Sigmoid colon (tissue), 7 donors: ENCODE measurements around the gene RNU4-1. TPM values are rescaled to one million over a fixed set of nuclear protein-coding genes. Genes with fewer than 3 reads are reported as not detected.
"Not testable (repeated sequence)": the region's sequence is repeated elsewhere in the genome, so short reads cannot be mapped to it uniquely, and the experiment has no call there.

Experiments
- DNase-seq: peaks from one replicate; pipeline ENCODE4 v3.0.0-alpha.2; 2019
- H3K27ac ChIP-seq, 4 donors: fragments of 200-600 bp; sonication (generic); one replicate each; pipeline ENCODE4 v1.5.1; 2016 to 2019; ENCODE audit warnings: mild to moderate bottlenecking in 1 of 4
- H3K27me3 ChIP-seq, 3 donors: fragments of 200-600 bp; sonication (generic); one replicate each; pipeline ENCODE4 v1.5.1; 2019; ENCODE audit warnings: mild to moderate bottlenecking in 1 of 3
- H3K36me3 ChIP-seq, 4 donors: fragments of 200-600 bp; sonication (generic); one replicate each; pipeline ENCODE4 v1.5.1; 2016 to 2019
- H3K4me1 ChIP-seq, 4 donors: fragments of 200-600 bp; sonication (generic); one replicate each; pipeline ENCODE4 v1.5.1; 2017 to 2019
- H3K4me3 ChIP-seq, 4 donors: fragments of 200-600 bp; sonication (generic); one replicate each; pipeline ENCODE4 v1.5.1; 2017 to 2019; ENCODE audit warnings: mild to moderate bottlenecking in 2 of 4, moderate library complexity in 1 of 4
- H3K9me3 ChIP-seq, 4 donors: fragments of 200-600 bp in 3 of 4; sonication (generic) in 3 of 4; one replicate each; pipeline versions ENCODE4 v1.5.1 to v1.6.1; 2013 to 2019
- EP300 ChIP-seq, 4 donors: sonication (generic); formaldehyde crosslinking; IDR thresholded peaks; one replicate each; pipeline ENCODE4 v1.6.1; 2017; ENCODE audit warnings: antibody characterized with exemption in 4 of 4
- POLR2A ChIP-seq, 2 donors: fragments of 450-650 bp; IDR thresholded peaks; one replicate each; pipeline ENCODE4 v1.6.1; 2016; ENCODE audit warnings: antibody characterized with exemption in 2 of 2, mild to moderate bottlenecking in 2 of 2, moderate library complexity in 2 of 2
- POLR2AphosphoS5 ChIP-seq, 4 donors: sonication (generic); formaldehyde crosslinking; IDR thresholded peaks; one replicate each; pipeline ENCODE4 v1.6.1; 2017; ENCODE audit warnings: antibody characterized with exemption in 4 of 4
- WGBS, 2 donors: extraction: QIAGEN DNeasy Blood & Tissue Kit; methylation state at CpG; one replicate each; pipeline ENCODE4 v1.1.7; 2013; 5-methylcytosine and 5-hydroxymethylcytosine counted together
- intact Hi-C: fragments of 100-400 bp; cut with DNase I; formaldehyde crosslinking; loops from one replicate; pipeline ENCODE4 v1.15.1; 2023
- polyA plus RNA-seq, 3 donors: library from polyadenylated mRNA; stranded (reverse); fragments of 200-250 nt; gene quantifications; one replicate each; pipeline ENCODE4 v1.2.3, GENCODE V29; 2013
- total RNA-seq, 4 donors: library from RNA; depleted of rRNA; stranded (reverse); fragments of >200 nt; gene quantifications; one replicate each; pipeline ENCODE4 v1.1.0, GENCODE V29; 2016
- TF ChIP-seq, protein P1 (sequence below), 4 experiments: fragments of 450-650 bp in 3 of 4; fragments of 200-600 bp in 1 of 4; IDR thresholded peaks; one replicate each; pipeline ENCODE4 v1.5.1; 2016 to 2019; ENCODE audit warnings: antibody characterized with exemption in 4 of 4, mild to moderate bottlenecking in 3 of 4, moderate library complexity in 2 of 4
- donor health status: healthy with polysubstance abuse.
- donor health status: Bipolar disorder and iron deficiency.
- donor health status: healthy.

Gene RNU4-1
- total and polyA plus RNA-seq, 7 donors: under 0.01 TPM; not detected in 4

DNA sequence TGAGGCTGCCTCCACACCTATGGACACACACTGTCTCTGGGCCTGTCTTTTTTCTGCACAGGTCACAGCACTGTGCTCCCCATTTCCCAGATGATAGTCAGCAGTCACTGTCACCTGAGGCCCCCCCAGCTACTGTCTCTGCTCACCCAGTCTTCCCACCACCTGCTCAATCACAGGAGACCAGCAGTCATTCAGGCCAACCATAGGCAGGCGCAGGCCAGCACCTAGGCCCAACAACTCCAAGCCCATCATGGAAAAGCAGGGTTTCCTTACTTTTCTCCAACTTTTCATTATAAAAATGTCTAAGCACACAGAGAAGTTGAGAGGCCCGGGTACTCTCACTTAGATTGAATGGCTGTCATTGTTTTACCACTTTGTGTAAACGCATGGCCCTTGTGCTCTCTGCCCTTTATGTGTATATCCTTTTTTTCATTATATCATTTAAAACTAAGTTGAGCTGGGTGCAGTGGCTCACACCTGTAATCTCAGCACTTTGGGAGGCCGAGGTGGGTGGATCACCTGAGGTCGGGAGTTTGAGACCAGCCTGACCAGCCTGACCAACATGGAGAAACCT lies 34.6 kb downstream of the RNU4-1 start:
- Histone ChIP-seq H3K27me3 (no peaks in the 10 kb centered on the region), H3K27ac (peak overlapping the region; percentile 82 to 96 (median 90)), H3K9me3 (no peaks in the 10 kb centered on the region), H3K4me3 (no peak overlapping the region), H3K4me1 (peaks cover 0 to 100% (median 90%) of the 10 kb centered on the region in 4 donors), H3K36me3 (peaks cover 0 to 15% (median 0%) of the 10 kb centered on the region in 4 donors)
- intact Hi-C loops: no loop called here
- TF ChIP-seq, protein P1, sequence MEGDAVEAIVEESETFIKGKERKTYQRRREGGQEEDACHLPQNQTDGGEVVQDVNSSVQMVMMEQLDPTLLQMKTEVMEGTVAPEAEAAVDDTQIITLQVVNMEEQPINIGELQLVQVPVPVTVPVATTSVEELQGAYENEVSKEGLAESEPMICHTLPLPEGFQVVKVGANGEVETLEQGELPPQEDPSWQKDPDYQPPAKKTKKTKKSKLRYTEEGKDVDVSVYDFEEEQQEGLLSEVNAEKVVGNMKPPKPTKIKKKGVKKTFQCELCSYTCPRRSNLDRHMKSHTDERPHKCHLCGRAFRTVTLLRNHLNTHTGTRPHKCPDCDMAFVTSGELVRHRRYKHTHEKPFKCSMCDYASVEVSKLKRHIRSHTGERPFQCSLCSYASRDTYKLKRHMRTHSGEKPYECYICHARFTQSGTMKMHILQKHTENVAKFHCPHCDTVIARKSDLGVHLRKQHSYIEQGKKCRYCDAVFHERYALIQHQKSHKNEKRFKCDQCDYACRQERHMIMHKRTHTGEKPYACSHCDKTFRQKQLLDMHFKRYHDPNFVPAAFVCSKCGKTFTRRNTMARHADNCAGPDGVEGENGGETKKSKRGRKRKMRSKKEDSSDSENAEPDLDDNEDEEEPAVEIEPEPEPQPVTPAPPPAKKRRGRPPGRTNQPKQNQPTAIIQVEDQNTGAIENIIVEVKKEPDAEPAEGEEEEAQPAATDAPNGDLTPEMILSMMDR (IDR thresholded peaks at IDR 0.05): no peak
- TF ChIP-seq EP300 (IDR thresholded peaks at IDR 0.05) (no peak), POLR2AphosphoS5 (IDR thresholded peaks at IDR 0.05) (no peak), POLR2A (IDR thresholded peaks at IDR 0.05) (no peak)
- no peak for DNase-seq
- 46 to 74% methylated on average over 5 of the region's 5 CpGs for WGBS, 2 donors

DNA sequence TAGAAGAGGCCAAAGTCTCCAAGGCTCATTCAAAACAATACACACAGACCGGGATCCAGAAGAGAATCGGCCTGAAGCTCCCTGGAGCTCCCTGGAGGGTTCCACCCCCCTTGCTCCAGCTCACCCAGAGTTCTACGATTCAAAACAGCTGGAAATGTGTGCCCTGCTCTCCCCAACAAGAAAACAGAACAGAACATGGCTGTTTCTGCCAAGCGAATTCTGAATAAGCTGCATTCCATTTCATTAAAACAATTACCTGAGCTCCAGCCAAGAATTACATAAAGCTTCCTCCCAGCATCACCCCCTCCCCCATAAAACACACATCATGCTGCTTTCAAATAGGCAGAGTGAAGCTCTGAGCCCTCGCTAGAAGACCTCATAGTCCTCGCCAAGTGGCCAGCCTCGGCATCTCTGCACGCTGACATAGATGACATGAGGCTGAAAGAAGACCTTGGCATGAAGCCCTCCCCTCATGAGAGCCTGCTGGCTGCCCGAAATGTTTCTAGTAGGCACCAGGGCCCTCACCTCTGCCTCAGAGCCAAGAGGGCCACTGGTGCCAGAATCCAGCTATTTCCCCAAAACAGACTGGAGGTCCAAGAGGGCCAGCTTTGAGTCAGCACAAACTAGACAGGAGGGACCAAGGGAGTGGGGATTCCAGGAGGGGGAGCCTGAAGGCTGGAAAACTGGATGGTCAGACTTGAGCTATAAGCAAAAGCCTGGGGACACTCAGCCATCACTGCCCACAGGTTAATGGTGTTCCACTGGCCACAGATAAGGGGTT lies 35.8 kb downstream of the RNU4-1 start:
- no peaks in the 10 kb centered on the region for H3K27me3 ChIP-seq
- TF ChIP-seq, protein P1 (IDR thresholded peaks at IDR 0.05): no peak
- TF ChIP-seq EP300 (IDR thresholded peaks at IDR 0.05): peak in 2 of 4 donors; percentile 13 to 35
- peak in 3 of 4 donors; percentile 33 to 50 (median 43) for TF ChIP-seq POLR2AphosphoS5 (IDR thresholded peaks at IDR 0.05)
- DNase-seq: peak; percentile 83
- WGBS, 2 donors: 51 to 68% methylated on average over 9 of the region's 9 CpGs
- no peaks in the 10 kb centered on the region for H3K9me3 ChIP-seq
- H3K27ac ChIP-seq: peak overlapping the region; percentile 82 to 96 (median 90)
- intact Hi-C loops: no loop called here
- peaks cover 0 to 97% (median 84%) of the 10 kb centered on the region in 4 donors for H3K4me1 ChIP-seq
- peak overlapping the region in 2 of 4 donors; percentile 2 to 8 for H3K4me3 ChIP-seq
- H3K36me3 ChIP-seq: peaks cover 0 to 15% (median 0%) of the 10 kb centered on the region in 4 donors

DNA sequence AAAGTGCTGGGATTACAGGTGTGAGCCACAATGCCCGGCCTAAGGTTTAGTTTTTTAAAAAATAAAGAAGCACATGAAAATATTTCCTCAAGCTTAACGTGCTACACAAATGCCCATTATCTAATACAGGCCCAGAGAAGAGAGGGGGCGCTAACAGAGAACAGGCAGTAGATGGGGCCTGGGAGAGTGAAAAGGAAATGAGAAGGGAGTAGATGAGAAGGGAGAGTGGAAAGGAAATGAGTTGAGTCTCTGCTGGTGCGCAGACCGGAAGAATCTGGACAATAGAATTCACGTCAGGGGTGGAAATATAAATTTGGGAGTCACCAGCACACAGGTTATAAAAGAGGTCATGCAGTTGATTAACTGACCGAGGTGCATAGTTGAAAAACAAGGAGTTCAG lies 38.2 kb downstream of the RNU4-1 start:
- intact Hi-C loops: no loop called here
- peak overlapping the region; percentile 82 to 96 (median 90) for H3K27ac ChIP-seq
- no peaks in the 10 kb centered on the region for H3K27me3 ChIP-seq
- no peak for TF ChIP-seq POLR2A (IDR thresholded peaks at IDR 0.05)
- peak in 1 of 4 donors; percentile 13 for TF ChIP-seq POLR2AphosphoS5 (IDR thresholded peaks at IDR 0.05)
- TF ChIP-seq, protein P1 (IDR thresholded peaks at IDR 0.05): no peak
- no peak for TF ChIP-seq EP300 (IDR thresholded peaks at IDR 0.05)
- 86 to 91% methylated on average over 7 of the region's 7 CpGs for WGBS, 2 donors
- H3K36me3 ChIP-seq: peaks cover 0 to 15% (median 0%) of the 10 kb centered on the region in 4 donors
- no peaks in the 10 kb centered on the region for H3K9me3 ChIP-seq
- peaks cover 0 to 97% (median 82%) of the 10 kb centered on the region in 4 donors for H3K4me1 ChIP-seq
- H3K4me3 ChIP-seq: no peak overlapping the region
- no peak for DNase-seq

DNA sequence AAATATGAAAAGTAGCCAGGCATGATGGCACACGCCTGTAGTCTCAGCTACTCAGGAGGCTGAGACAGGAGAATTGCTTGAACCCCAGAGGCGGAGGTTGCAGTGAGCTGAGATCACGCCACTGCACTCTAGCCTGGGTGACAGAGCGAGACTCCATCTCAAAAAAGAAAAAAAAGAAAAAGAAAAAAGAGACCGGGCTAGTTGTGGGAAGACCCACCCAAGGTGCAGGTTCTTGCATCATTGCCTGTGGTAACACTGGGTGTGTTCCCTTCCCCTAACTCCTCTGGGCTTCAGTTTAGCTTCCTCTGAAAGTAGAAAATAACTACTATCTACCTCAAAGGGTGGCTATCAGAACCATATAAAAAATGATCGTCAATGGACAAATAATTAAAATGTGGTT lies 39.7 kb downstream of the RNU4-1 start:
- intact Hi-C loops: not testable (repeated sequence)
- 47 to 79% methylated on average over 6 of the region's 6 CpGs for WGBS, 2 donors
- H3K27ac ChIP-seq: peak overlapping the region; percentile 82 to 96 (median 90)

More for the DNA sequence above, 39.7 kb downstream of the RNU4-1 start:
- not testable (repeated sequence) for H3K9me3 ChIP-seq, H3K27me3 ChIP-seq, H3K4me3 ChIP-seq, DNase-seq
- Histone ChIP-seq H3K36me3 (peaks cover 0 to 15% (median 0%) of the 10 kb centered on the region in 4 donors), H3K4me1 (peaks cover 0 to 97% (median 82%) of the 10 kb centered on the region in 4 donors)
- TF ChIP-seq POLR2AphosphoS5 (IDR thresholded peaks at IDR 0.05): peak in 1 of 4 donors; percentile 10
